Measurements from ENCODE around the gene FBXL7.

- no peak for TF ChIP-seq CTCF (IDR thresholded peaks at IDR 0.05)
- no peak for TF ChIP-seq EP300 (IDR thresholded peaks at IDR 0.05; ENCODE audit: low read depth)
- TF ChIP-seq POLR2A (IDR thresholded peaks at IDR 0.05), result no peak
These were observed 10.1 kb downstream of the FBXL7 start for GRCh38 chr5:15510092-15510491.

Data from transverse colon (tissue), 3 donors.